Raji (cell line): ENCODE measurements around the gene AOX1.

Experiments
- POLR2A ChIP-seq: IDR thresholded peaks from 2 replicates; pipeline ENCODE4 v1.6.1; 2011; ENCODE audit warnings: low read depth, low read length, control low read depth; ENCODE audit not compliant: insufficient read depth

Gene AOX1

GRCh38 chr2:200640176-200640575 is 54.4 kb downstream of the AOX1 start:
- TF ChIP-seq POLR2A = no peak

DNA sequence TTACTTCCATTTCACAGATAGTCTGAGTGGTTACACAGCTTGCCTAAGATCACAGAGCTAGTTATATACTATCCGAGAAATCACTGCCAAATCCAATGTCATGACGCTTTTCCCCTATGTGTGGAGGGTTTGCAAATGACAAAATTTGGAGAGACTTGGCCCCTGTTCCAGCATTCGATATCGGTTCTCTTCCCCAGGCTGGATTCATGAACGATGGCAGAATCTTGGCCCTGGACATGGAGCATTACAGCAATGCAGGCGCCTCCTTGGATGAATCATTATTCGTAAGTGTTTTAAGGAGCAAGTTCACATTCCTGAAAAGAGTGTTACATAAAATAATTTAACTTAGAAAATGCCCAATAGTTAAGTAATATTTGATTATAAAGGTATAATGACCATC is 55.1 kb downstream of the AOX1 start:
- TF ChIP-seq POLR2A = no peak

- no peak for TF ChIP-seq POLR2A
These were observed 63.9 kb downstream of the AOX1 start for GRCh38 chr2:200649724-200650123.

- TF ChIP-seq POLR2A = no peak
These were observed 64.4 kb downstream of the AOX1 start for GRCh38 chr2:200650195-200650594.

- no peak for TF ChIP-seq POLR2A
These were observed 66.3 kb downstream of the AOX1 start for GRCh38 chr2:200652158-200652557.

- TF ChIP-seq POLR2A = no peak
These were observed 67.2 kb downstream of the AOX1 start for GRCh38 chr2:200653021-200653420.

DNA sequence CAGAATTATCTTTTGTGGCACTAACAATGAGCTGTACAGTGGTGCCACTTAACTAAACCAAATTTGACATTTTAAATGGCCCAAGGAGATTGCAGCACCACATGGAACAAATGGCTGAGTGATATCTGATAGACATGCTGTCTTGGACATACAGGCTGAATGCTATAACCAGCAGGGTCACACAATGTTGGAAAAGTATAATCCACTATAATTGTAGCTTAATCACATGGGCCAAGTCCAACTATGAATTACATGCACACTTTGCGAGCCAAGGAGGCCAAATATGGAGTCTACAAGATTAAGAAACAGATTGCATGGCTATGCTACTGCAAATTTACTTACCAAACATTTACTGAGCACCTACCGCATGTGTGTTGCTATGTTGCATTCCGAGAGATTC is 69.0 kb downstream of the AOX1 start:
- no peak for TF ChIP-seq POLR2A

DNA sequence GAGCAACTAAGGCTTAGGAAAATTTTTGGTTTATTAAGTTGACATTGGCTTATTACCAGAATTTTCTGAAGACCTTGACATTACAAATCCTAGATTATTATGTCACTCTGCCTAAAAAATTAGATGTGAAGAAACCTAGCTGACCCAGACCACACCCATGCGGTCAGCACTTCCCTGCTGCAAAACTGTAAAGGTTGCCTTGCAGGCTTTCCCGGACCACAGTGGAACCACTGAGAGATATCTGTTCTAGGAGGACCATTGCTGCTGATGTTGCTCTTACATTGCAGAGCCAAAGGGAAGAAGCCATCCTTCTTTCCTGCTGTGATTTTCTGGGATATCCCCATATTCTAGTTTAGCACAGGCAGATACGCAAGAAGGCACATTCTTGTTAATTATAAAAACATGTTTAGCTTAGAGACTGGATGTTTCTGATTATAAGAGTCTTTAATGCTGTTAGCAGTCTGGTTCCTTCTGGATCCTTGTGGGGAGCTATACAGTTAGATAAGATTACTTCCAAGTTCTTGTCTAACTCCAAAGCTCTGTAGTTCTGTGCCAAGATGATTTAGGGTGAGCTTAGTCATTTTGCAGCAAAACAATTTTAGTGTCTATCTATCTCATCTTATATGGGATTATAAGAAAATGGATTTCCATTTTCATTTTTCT is 70.2 kb downstream of the AOX1 start:
- no peak for TF ChIP-seq POLR2A

- TF ChIP-seq POLR2A = no peak
These were observed 72.6 kb downstream of the AOX1 start for GRCh38 chr2:200658278-200658864.

DNA sequence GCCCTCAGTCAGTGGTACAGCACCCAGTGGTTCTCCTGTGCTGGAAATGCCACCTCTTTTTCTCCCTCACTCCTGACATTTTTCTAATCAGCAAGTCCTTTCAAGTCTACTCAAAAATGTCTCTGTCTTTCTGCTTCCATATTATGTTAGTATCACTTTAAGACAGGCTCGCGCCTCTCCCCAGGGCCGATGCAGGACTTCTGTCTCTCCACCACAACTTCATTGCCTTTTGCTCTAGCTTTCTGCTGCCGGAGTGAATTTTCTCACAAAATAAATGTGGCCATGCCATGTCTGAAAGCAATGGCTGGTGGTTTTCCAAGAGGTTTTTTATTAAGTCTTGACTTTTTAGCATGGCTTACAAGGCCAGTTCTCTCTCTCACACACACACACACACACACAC is 73.6 kb downstream of the AOX1 start:
- TF ChIP-seq POLR2A = no peak

- TF ChIP-seq POLR2A = no peak
These were observed 75.7 kb downstream of the AOX1 start for GRCh38 chr2:200661477-200661876.

DNA sequence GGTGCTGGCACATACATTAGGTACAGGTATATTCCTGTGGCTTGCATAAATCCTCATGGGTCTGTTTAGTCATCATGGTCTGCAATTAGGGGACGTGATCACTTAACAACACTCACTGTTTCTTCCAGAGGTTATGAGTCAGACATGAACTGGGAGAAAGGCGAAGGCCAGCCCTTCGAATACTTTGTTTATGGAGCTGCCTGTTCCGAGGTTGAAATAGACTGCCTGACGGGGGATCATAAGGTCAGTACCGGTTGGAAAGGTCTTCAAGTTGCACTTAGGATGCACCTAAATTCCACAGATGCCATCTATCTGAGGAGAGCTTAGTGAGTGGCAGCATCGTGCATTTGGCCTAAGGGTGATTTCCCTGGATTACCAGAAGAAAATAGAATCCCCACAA is 76.9 kb downstream of the AOX1 start:
- no peak for TF ChIP-seq POLR2A

GRCh38 chr2:200664770-200665494 is 79.1 kb downstream of the AOX1 start:
- no peak for TF ChIP-seq POLR2A

- TF ChIP-seq POLR2A = no peak
These were observed 80.0 kb downstream of the AOX1 start for GRCh38 chr2:200665626-200666453.

- no peak for TF ChIP-seq POLR2A
These were observed 81.6 kb downstream of the AOX1 start for GRCh38 chr2:200667413-200667812.
